Endometrial microvascular endothelial cells (primary cell): ENCODE measurements around the gene CTDP1. TPM values are rescaled to one million over a fixed set of nuclear protein-coding genes. Genes with fewer than 3 reads are reported as not detected.

ENCODE experiments used
- in situ Hi-C: cut with HindIII; loops from 2 replicates; pipeline ENCODE4 v1.10.0; 2017; ENCODE audit warnings: low sequenced_read_pairs, low pct_unique_long_range_greater_than_20kb; ENCODE audit errors: inconsistent ontology term
- total RNA-seq: library from RNA; depleted of rRNA; stranded (reverse); fragments of >200 nt; gene quantifications from one replicate; pipeline ENCODE4 v1.2.3, GENCODE V29; 2015; ENCODE audit errors: inconsistent ontology term

The CTDP1 gene
- total RNA-seq: 26.1 TPM

DNA sequence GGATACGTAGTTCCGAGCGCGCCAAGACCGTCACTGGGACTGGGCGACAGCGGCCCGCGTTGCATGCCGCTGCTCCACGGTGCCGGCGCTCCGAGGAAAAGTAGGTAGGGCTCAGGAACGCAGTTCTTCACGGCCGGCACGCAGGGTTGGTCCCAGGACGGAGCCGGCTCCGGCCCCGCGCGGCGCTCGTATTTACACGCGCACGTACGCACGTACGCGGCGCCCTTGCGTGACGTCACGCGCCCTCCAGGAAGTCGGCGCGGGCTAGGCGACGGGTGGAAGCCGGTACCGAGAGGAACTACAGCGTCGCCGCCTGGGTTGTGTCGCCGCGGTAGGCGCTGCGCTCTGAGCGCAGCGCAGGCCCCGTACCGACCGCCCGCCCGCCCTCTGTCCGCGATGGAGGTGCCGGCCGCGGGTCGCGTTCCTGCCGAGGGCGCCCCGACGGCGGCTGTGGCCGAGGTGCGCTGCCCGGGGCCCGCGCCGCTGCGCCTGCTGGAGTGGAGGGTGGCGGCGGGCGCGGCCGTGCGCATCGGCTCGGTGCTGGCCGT, at the start of gene CTDP1:
Gene CTDP1, plus strand, starts transcription at position 252 of the 548 bp plus-strand sequence. Its CDS starts 145 bp downstream, at position 397.
- in situ Hi-C loops: no loop called here

GRCh38 chr18:79630281-79631095, 49.1 kb upstream of the CTDP1 start:
- in situ Hi-C loops: loop anchor here (25.0 kb wide), 1 partner anchor 243 kb away; the partner anchor contains the start of gene NFATC1

DNA sequence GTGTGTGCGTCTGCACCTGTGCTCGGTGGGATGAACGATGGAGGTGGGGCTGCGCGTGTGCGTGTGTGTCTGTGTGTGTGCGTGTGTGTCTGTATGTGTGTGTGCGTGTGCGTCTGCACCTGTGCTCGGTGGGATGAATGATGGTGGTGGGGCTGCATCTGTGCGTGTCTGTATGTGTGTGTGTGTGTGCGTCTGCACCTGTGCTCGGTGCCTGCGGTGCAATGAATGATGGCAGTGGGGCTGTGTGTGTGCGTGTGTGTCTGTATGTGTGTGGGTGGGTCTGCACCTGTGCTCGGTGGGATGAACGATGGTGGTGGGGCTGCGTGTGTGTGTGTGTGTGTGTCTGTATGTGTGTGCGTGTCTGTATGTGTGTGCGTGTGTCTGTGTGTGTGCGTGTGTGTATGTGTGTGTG, 48.5 kb upstream of the CTDP1 start:
- in situ Hi-C loops: loop anchor here (25.0 kb wide), 1 partner anchor 244 kb away; the partner anchor contains the start of gene NFATC1

DNA sequence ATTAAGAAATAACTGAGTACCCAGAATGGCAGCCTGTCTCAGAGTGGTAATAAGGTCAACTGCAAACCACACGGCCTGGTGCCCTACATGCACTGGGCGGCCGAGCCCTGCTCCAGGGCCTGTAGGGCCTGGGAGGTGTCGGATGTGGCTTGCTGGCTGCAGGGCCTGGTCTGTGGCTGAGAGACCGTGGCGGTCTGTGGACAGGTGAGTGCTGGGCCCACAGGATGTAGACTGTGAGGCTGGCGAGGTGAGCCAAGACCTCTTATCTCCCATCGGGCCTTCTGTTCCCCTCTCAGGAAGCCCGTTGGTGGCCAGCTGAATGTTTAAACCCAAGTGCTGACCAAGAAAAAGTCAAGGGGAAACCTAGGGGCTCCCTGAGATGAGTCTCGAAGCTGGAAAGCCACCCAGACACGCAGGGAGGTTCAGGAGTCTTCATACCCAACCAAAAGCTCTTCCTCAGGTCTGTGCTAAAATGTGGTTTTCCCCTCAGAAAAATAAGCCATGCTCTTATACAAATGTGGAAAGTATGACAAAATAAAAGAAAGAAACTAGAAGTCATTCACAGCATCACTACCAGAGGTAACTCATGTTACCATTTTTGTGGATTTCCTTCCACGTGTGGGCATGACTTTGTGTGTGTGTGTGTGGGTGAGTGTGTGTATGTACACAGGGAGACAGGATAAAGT, 47.7 kb upstream of the CTDP1 start:
- in situ Hi-C loops: loop anchor here (25.0 kb wide), 1 partner anchor 245 kb away; the partner anchor contains the start of gene NFATC1

GRCh38 chr18:79632765-79633164, 46.8 kb upstream of the CTDP1 start:
- in situ Hi-C loops: loop anchor here (25.0 kb wide), 1 partner anchor 245 kb away; the partner anchor contains the start of gene NFATC1

DNA sequence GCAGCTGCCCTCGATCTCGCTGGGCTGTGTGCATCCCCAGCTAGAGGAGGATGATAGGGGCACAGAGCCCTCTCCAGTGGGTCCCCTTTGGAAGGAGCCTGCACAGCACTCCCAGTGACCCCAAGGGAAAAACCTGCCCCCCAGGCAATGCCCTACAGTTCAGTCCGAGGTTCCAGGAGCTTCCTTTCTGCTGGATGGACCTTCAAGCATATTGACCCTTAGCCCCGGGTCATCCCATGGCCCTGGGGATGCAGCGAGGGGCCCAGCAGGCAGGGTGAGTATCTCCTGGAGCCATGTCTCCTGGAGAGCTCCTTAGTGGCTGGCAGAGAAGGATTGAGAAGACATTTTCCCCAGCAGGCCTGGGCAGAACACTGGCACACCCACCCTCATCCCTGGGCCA, 45.4 kb upstream of the CTDP1 start:
- in situ Hi-C loops: loop anchor here (25.0 kb wide), 1 partner anchor 247 kb away; the partner anchor contains the start of gene NFATC1

GRCh38 chr18:79634593-79635426, 44.8 kb upstream of the CTDP1 start:
- in situ Hi-C loops: loop anchor here (25.0 kb wide), 1 partner anchor 248 kb away; the partner anchor contains the start of gene NFATC1

DNA sequence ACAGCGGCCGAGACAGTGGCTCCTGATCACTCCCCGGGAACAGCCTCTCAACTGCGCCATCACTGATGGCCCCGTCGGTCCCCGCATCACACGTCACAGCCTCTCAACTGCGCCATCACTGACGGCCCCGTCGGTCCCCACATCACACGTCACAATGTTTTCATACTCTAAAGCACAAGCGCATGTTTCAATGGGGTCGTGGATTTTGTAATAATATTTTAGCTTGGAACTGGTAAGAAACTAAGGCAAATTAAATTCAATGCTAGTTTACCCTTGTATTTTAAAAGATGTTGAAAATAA, 44.2 kb upstream of the CTDP1 start:
- in situ Hi-C loops: loop anchor here (25.0 kb wide), 1 partner anchor 248 kb away; the partner anchor contains the start of gene NFATC1

- in situ Hi-C loops: loop anchor here (25.0 kb wide), 1 partner anchor 250 kb away; the partner anchor contains the start of gene NFATC1
These were observed 42.3 kb upstream of the CTDP1 start for GRCh38 chr18:79637181-79637920.

- in situ Hi-C loops: loop anchor here (25.0 kb wide), 1 partner anchor 251 kb away; the partner anchor contains the start of gene NFATC1
These were observed 41.4 kb upstream of the CTDP1 start for GRCh38 chr18:79637921-79638909.

DNA sequence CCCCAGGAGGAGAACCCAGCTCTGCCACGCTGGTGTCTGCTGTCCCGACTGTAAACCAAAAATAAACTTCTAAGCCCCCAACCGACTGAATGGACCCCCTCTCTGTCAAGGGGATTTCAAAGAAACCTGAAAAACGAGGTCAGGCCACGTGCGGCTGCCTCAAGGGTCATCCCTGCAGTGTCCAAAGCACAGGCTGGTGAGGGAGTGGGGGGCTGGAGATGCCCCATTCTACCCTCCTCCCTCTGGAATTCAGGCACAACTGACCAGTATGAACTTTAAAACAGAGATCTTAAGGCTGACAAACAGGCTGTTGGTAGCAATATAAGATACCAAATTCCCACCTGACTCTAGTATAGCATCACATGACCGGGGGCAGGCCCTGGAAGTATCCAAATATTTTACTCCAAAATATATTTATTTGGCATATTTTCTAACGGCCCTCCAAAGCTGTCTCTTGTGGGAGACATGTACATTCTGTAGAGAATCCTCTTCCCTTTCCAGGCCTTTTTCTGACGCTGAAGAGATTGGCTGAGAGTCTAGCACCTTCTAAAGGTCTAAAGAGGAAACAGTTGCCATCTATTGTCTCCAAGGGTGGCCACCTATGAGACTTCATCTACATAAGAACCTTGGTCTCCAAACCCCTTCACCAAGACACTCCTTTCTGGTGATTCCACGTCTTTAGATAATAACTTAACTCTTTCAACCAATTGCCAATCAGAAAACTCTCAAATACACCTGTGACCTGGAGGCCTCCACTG, 40.4 kb upstream of the CTDP1 start:
- in situ Hi-C loops: loop anchor here (25.0 kb wide), 1 partner anchor 252 kb away; the partner anchor contains the start of gene NFATC1

- in situ Hi-C loops: loop anchor here (25.0 kb wide), 1 partner anchor 253 kb away; the partner anchor contains the start of gene NFATC1
These were observed 39.4 kb upstream of the CTDP1 start for GRCh38 chr18:79640064-79640672.

- in situ Hi-C loops: loop anchor here (25.0 kb wide), 1 partner anchor 254 kb away; the partner anchor contains the start of gene NFATC1
These were observed 38.7 kb upstream of the CTDP1 start for GRCh38 chr18:79640875-79641274.

DNA sequence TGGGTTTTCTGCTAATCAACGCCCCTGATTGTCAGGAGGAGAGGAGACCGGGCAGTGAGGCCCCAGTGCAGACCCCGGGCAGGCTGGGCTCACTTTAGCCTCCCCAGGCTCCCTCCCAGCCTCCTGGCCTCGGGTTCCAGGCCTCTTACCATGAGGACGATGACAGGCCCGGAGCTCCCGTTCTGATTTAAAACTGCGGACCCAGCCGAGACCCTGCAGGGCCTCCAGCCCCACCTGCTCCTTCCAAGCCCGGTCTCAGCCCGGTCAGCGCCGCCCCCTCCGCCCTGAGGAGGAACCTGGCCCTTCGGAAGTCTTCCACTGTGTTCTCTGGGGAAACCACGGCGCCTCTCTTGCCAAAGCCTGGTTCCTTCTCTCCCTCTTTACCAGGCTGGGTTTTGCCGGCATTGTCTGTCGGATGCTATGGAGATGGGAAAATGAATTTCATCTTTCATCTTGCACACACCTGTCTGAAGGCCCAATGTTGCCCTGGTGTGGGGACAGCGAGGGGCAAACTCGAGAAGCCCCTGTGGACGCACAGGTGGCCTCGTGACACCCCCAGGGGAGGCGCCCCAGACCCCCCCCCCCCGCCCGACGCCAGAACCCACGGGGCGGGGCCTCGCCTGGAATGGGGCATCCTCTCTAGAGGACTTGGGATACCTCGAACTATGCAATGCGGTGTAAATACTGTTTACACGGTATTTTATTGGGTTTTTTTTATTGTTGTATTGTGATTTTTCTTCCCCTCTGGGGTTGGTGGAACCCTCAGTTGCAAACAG, 37.7 kb upstream of the CTDP1 start:
- in situ Hi-C loops: loop anchor here (25.0 kb wide), 1 partner anchor 255 kb away; the partner anchor contains the start of gene NFATC1

DNA sequence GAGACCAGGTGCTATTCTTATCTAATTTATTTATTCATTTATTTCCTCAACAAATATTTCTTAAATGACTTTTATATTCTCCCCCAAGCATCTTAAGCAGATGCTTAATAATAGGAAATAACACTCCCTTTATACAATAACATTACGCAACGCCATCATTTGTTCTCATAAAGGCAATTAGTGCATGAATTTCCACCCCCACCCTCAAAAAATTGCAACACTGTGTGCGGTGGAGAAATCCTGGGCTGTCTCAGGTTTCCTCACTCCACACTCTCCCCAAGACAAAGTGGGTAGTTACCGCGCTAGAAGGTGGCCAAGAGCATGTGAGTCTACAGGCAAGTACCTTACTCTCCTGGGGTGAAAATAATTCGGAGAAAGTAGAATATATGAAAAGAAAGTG, 37.0 kb upstream of the CTDP1 start:
- in situ Hi-C loops: loop anchor here (25.0 kb wide), 1 partner anchor 255 kb away; the partner anchor contains the start of gene NFATC1
